ENCODE data around the gene GBA2. TPM values are rescaled to one million over a fixed set of nuclear protein-coding genes. Genes with fewer than 3 reads are reported as not detected.

Gene GBA2
- total RNA-seq: 100 to 1,000 TPM in 1 of 2 donors, 10 to 100 TPM in 1; 54.2 to 111 TPM

GRCh38 chr9:35748858-35749514, at the start of gene GBA2, which contains the start of gene RGP1:
Gene GBA2 (minus strand): TSS chr9:35749228. CDS start chr9:35748704, 524 bp downstream.
Gene RGP1 (plus strand): TSS chr9:35749287. CDS start chr9:35749756, 469 bp downstream.
- Histone ChIP-seq H3K4me1 (peaks cover 39% of the 10 kb centered on the region), H3K36me3 (replicated peaks in 1 of 2; ENCODE audit: insufficient read depth in 1 of 2, low read depth in 2 of 2) (peaks cover 0 to 15% of the 10 kb centered on the region in 2 donors), H3K4me3 (peak within 1 kb of the TSS; percentile 88 to 90), H3K9me3 (no peaks in the 10 kb centered on the region), H3K27ac (peak within 1 kb of the TSS; percentile 79 to 90 (median 86)), H3K27me3 (no peaks in the 10 kb centered on the region)
- peak; percentile 82 to 86 (median 84) for DNase-seq
- ATAC-seq: peak; percentile 95
- TF ChIP-seq CTCF (IDR thresholded peaks at IDR 0.05) (peak in 1 of 7 experiments; percentile 1), POLR2A (IDR thresholded peaks at IDR 0.05) (peak; percentile 66 to 74 (median 66))
- intact Hi-C loops (cut with DNase I): no loop called here
- WGBS, 2 donors: 0 to 1% methylated on average over 3 to 66 of the region's 69 CpGs

GRCh38 chr9:35797311-35798109, 48.5 kb upstream of the GBA2 start:
- Histone ChIP-seq H3K27ac (no peak overlapping the region), H3K9me3 (no peaks in the 10 kb centered on the region), H3K36me3 (replicated peaks in 1 of 2; ENCODE audit: insufficient read depth in 1 of 2, low read depth in 2 of 2) (no peaks in the 10 kb centered on the region), H3K4me1 (no peaks in the 10 kb centered on the region), H3K4me3 (no peak overlapping the region), H3K27me3 (no peaks in the 10 kb centered on the region)
- ATAC-seq (no peak), DNase-seq (no peak)
- intact Hi-C loops (cut with DNase I): no loop called here
- 78 to 83% methylated on average over 6 of the region's 6 CpGs for WGBS, 2 donors
- no peak for TF ChIP-seq CTCF (IDR thresholded peaks at IDR 0.05)
- no peak for TF ChIP-seq POLR2A (IDR thresholded peaks at IDR 0.05)

- DNase-seq (no peak), ATAC-seq (no peak)
- no peak overlapping the region for H3K4me3 ChIP-seq
- intact Hi-C loops (cut with DNase I): no loop called here
- H3K36me3 ChIP-seq (replicated peaks in 1 of 2; ENCODE audit: insufficient read depth in 1 of 2, low read depth in 2 of 2): no peaks in the 10 kb centered on the region
- no peaks in the 10 kb centered on the region for H3K4me1 ChIP-seq
- no peaks in the 10 kb centered on the region for H3K27me3 ChIP-seq
- H3K27ac ChIP-seq: no peak overlapping the region
- TF ChIP-seq POLR2A (IDR thresholded peaks at IDR 0.05) (no peak), CTCF (IDR thresholded peaks at IDR 0.05) (no peak)
- no peaks in the 10 kb centered on the region for H3K9me3 ChIP-seq
Observed at GRCh38 chr9:35795695-35796094, 46.7 kb upstream of the GBA2 start.

GRCh38 chr9:35793461-35793860, 44.4 kb upstream of the GBA2 start:
- no peaks in the 10 kb centered on the region for H3K36me3 ChIP-seq (replicated peaks in 1 of 2; ENCODE audit: insufficient read depth in 1 of 2, low read depth in 2 of 2)
- intact Hi-C loops (cut with DNase I): loop anchor here (5.0 kb wide), 1 partner anchor 84 kb away; no protein-coding TSS in a partner anchor
- DNase-seq (no peak), ATAC-seq (no peak)
- H3K9me3 ChIP-seq: no peaks in the 10 kb centered on the region
- H3K27me3 ChIP-seq: no peaks in the 10 kb centered on the region
- 75 to 87% methylated on average over 2 of the region's 2 CpGs for WGBS, 2 donors
- no peak overlapping the region for H3K27ac ChIP-seq
- H3K4me1 ChIP-seq: peaks cover 7% of the 10 kb centered on the region
- TF ChIP-seq POLR2A (IDR thresholded peaks at IDR 0.05) (no peak), CTCF (IDR thresholded peaks at IDR 0.05) (no peak)
- no peak overlapping the region for H3K4me3 ChIP-seq
